ENCODE measurements around the gene TMEM132C. TPM values are rescaled to one million over a fixed set of nuclear protein-coding genes. Genes with fewer than 3 reads are reported as not detected.

TMEM132C gene
- total and polyA plus RNA-seq, 2 of the 4 experiments (the other 2 are of a cell fraction), result not detected

GRCh38 chr12:128690641-128691040 is 423.7 kb downstream of the TMEM132C start:
- intact Hi-C loops (cut with micrococcal nuclease), result no loop called here
- H3K18ac ChIP-seq (ENCODE audit: low read depth, low read length), result no peak overlapping the region

More at GRCh38 chr12:128690641-128691040, 423.7 kb downstream of the TMEM132C start:
- no peak overlapping the region for H4K91ac ChIP-seq (ENCODE audit: insufficient read depth, low read depth, low read length)
- H3K4me2 ChIP-seq (ENCODE audit: low read depth, low read length), result no peak overlapping the region
- no peaks in the 10 kb centered on the region for H3K79me1 ChIP-seq (ENCODE audit: low read depth in 1 of 2, low read length in 2 of 2)
- H3K4me3 ChIP-seq (ENCODE audit: insufficient read depth, low read depth, low read length), result no peak overlapping the region
- no peak overlapping the region for H3K23ac ChIP-seq (ENCODE audit: low read depth, low read length)
- H3K9me3 ChIP-seq (ENCODE audit: control insufficient read depth, insufficient read depth, low read length), result peaks cover 36% of the 10 kb centered on the region
- no peak overlapping the region for H4K8ac ChIP-seq (ENCODE audit: low read depth in 2 of 2, low read length in 2 of 2)
- no peak overlapping the region for H2AK9ac ChIP-seq (replicated peaks; ENCODE audit: low read depth, low read length, poor library complexity)
- ATAC-seq (ENCODE audit: low read depth) (no peak), DNase-seq (no peak)
- H3K14ac ChIP-seq (replicated peaks; ENCODE audit: low read depth, low read length), result no peak overlapping the region
- H3K27ac ChIP-seq (ENCODE audit: insufficient read depth, low read length), result no peak overlapping the region
- no peak overlapping the region for H2BK120ac ChIP-seq (ENCODE audit: low read depth, low read length)
- H3K4ac ChIP-seq (ENCODE audit: low read depth, low read length), result no peak overlapping the region
- dilution Hi-C loops (cut with HindIII; ENCODE audit: low sequenced_read_pairs, unreplicated experiment), result no loop called here
- H4K20me1 ChIP-seq (ENCODE audit: insufficient read depth, low read length), result no peaks in the 10 kb centered on the region
- in situ Hi-C loops (cut with MboI; ENCODE audit: low sequenced_read_pairs), result no loop called here
- no peak overlapping the region for H2BK20ac ChIP-seq (ENCODE audit: low read depth, low read length)
- CTCF ChIA-PET, result no interaction called here
- no peak overlapping the region for H2BK15ac ChIP-seq (ENCODE audit: low read depth, low read length)
- POLR2A ChIA-PET (ENCODE audit: unreplicated experiment), result interaction anchor here (0.5 kb wide), 1 partner anchor 633 kb away, joined by 4 read pairs; no protein-coding TSS in a partner anchor
- H3K4me1 ChIP-seq (ENCODE audit: control insufficient read depth, insufficient read depth, low read length), result no peaks in the 10 kb centered on the region
- H2BK5ac ChIP-seq (ENCODE audit: low read depth, low read length, poor library complexity, severe bottlenecking), result no peak overlapping the region
- TF ChIP-seq RAD21 (IDR thresholded peaks at IDR 0.05; ENCODE audit: low read length), result no peak
- TF ChIP-seq NFE2L2 (IDR thresholded peaks at IDR 0.05; ENCODE audit: low read depth, low read length), result no peak
- no peak for TF ChIP-seq ELK1 (IDR thresholded peaks at IDR 0.05; ENCODE audit: borderline replicate concordance, low read depth, low read length)
- TF ChIP-seq RCOR1 (IDR thresholded peaks at IDR 0.05; ENCODE audit: insufficient replicate concordance, low read length), result no peak
- TF ChIP-seq USF2 (IDR thresholded peaks at IDR 0.05; ENCODE audit: low read depth, low read length), result no peak
- no peak for TF ChIP-seq RFX5 (IDR thresholded peaks at IDR 0.05; ENCODE audit: low read depth, low read length)
- no peak for TF ChIP-seq POLR2A (IDR thresholded peaks at IDR 0.05; ENCODE audit: low read depth, low read length)
- TF ChIP-seq MXI1 (IDR thresholded peaks at IDR 0.05; ENCODE audit: borderline replicate concordance, low read depth, low read length), result no peak
- TF ChIP-seq BHLHE40 (IDR thresholded peaks at IDR 0.05; ENCODE audit: low read depth, low read length), result no peak
- TF ChIP-seq CEBPB (IDR thresholded peaks at IDR 0.05; ENCODE audit: low read depth, low read length), result no peak
- no peaks in the 10 kb centered on the region for H3K9me1 ChIP-seq (ENCODE audit: insufficient read depth, low read length)
- no TSS peak for BruUV-seq (replicated peaks)
- no peak overlapping the region for H3K56ac ChIP-seq (ENCODE audit: extremely low read depth, insufficient read depth, low read length)
- H2AFZ ChIP-seq (replicated peaks; ENCODE audit: low read length, poor library complexity), result no peak overlapping the region
- no CpG with 5 or more reads among the region's 2 CpGs for WGBS, 2 experiments (ENCODE audit: extremely low coverage in 2 of 2, insufficient read length in 1 of 2)
- no peak overlapping the region for H2AK5ac ChIP-seq (ENCODE audit: low read depth, low read length)
- H4K5ac ChIP-seq (ENCODE audit: low read depth, low read length), result no peak overlapping the region
- H3K27me3 ChIP-seq (ENCODE audit: control insufficient read depth, insufficient read depth, low read length), result no peaks in the 10 kb centered on the region
- no peaks in the 10 kb centered on the region for H3K36me3 ChIP-seq (ENCODE audit: control insufficient read depth, insufficient read depth, low read length)
- no peak overlapping the region for H3K9ac ChIP-seq (ENCODE audit: low read depth, low read length)

All from IMR-90 (cell line).